ENCODE results near the gene BZW2. TPM values are rescaled to one million over a fixed set of nuclear protein-coding genes. Genes with fewer than 3 reads are reported as not detected.

The BZW2 gene
- polyA plus RNA-seq, 1 experiment = 54.7 TPM

DNA sequence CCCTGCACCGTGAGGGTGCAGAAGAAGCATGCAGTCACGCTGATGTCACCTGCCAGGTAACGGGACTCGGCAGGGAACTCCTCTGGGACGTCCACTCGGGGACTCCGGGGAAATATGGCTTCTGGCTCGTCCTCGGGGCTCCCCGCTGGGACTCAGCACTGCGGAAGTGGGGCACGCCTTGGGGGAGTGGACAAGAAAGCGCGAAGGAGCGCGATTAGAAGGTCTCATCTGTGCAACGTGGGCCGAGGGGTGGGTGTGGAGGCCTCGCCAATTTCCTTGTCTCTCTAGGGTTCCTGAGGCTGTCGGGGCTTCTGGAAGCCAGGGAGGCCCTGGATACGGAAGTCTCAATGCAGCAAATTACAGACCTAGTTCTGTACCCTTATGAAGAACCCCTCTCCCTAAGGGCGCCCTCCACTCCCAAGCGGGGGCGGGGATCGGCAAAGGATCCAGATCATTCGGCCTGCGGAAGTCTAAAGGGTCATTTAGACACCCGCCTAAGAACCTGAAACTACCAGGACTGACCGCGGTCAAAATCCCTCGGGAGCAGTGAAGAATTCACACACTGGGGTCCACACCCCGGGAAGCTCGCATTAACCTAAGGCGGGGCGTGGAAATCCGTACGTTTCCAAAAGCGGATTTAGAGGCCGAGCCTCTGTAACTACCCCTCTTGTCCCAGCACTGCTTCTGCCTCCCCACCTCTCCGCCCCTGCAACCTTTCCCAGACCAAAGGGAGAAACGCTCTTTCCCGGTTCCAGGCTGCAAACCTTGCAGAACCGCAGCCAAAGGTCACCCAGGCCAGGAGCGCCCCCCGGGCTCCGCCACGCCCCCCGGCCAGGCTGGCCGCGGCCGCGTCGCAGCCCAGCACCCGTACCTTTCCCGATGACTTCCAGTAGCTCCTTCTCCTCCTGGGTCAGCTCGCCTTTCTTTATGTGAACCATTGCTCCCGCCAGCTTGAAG lies 1.1 kb upstream of the BZW2 start:
- CTCF ChIA-PET = interaction anchor here (1.2 to 1.4 kb wide), 4 partner anchors 10 to 273 kb away, joined by 3 to 5 read pairs (median 4); no protein-coding TSS in a partner anchor
- TF ChIP-seq, protein P1, sequence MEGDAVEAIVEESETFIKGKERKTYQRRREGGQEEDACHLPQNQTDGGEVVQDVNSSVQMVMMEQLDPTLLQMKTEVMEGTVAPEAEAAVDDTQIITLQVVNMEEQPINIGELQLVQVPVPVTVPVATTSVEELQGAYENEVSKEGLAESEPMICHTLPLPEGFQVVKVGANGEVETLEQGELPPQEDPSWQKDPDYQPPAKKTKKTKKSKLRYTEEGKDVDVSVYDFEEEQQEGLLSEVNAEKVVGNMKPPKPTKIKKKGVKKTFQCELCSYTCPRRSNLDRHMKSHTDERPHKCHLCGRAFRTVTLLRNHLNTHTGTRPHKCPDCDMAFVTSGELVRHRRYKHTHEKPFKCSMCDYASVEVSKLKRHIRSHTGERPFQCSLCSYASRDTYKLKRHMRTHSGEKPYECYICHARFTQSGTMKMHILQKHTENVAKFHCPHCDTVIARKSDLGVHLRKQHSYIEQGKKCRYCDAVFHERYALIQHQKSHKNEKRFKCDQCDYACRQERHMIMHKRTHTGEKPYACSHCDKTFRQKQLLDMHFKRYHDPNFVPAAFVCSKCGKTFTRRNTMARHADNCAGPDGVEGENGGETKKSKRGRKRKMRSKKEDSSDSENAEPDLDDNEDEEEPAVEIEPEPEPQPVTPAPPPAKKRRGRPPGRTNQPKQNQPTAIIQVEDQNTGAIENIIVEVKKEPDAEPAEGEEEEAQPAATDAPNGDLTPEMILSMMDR (IDR thresholded peaks at IDR 0.05; ENCODE audit: insufficient read depth, low read depth, low read length) = no peak
- DNase-seq (ENCODE audit: low read depth) = no peak
- Histone ChIP-seq H3K36me3 (ENCODE audit: control insufficient read depth, insufficient read depth, low read length) (no peaks in the 10 kb centered on the region), H3K27me3 (ENCODE audit: control insufficient read depth, insufficient read depth, low read length) (no peaks in the 10 kb centered on the region), H3K4me3 (ENCODE audit: low read depth, low read length) (peak overlapping the region; percentile 97)
- POLR2A ChIA-PET = interaction anchor here (0.6 kb wide), 1 partner anchor 25 kb away, joined by 3 read pairs; no protein-coding TSS in a partner anchor

- TF ChIP-seq, protein P1 (IDR thresholded peaks at IDR 0.05; ENCODE audit: insufficient read depth, low read depth, low read length) = no peak
- ChIA-PET CTCF (interaction anchor here (1.4 kb wide), 2 partner anchors 8 to 21 kb away, joined by 5 read pairs; no protein-coding TSS in a partner anchor), POLR2A (no interaction called here)
- no peaks in the 10 kb centered on the region for H3K27me3 ChIP-seq (ENCODE audit: control insufficient read depth, insufficient read depth, low read length)
- peak overlapping the region; percentile 97 for H3K4me3 ChIP-seq (ENCODE audit: low read depth, low read length)
- no peaks in the 10 kb centered on the region for H3K36me3 ChIP-seq (ENCODE audit: control insufficient read depth, insufficient read depth, low read length)
- DNase-seq (ENCODE audit: low read depth) = no peak
Observed at GRCh38 chr7:16646472-16647072, 591 bp downstream of the BZW2 start.

GRCh38 chr7:16647435-16647960 lies 1.5 kb downstream of the BZW2 start:
- TF ChIP-seq, protein P1 (IDR thresholded peaks at IDR 0.05; ENCODE audit: insufficient read depth, low read depth, low read length) = no peak
- ChIA-PET CTCF (no interaction called here), POLR2A (no interaction called here)
- peak overlapping the region; percentile 97 for H3K4me3 ChIP-seq (ENCODE audit: low read depth, low read length)
- H3K36me3 ChIP-seq (ENCODE audit: control insufficient read depth, insufficient read depth, low read length) = no peaks in the 10 kb centered on the region
- DNase-seq (ENCODE audit: low read depth) = no peak
- no peaks in the 10 kb centered on the region for H3K27me3 ChIP-seq (ENCODE audit: control insufficient read depth, insufficient read depth, low read length)

DNA sequence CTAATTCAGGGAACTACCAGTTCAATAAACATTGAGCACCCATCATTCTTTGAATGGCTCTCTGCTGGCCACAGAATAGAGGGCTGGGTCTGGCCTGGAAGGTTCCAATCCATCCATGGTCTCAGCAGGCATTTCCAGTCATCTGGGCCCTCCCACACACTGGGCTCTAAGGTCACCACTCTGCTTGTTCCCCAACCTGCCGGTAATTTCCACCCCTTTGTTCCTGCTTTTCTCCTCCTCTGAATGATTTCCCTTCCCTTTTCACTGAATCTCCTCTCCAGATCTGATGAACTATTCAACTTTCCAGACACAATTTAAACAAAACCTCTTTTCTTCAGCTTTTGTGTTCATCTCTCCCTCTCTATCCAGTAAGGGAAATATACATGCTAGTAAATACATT lies 2.6 kb downstream of the BZW2 start:
- DNase-seq (ENCODE audit: low read depth) = no peak
- Histone ChIP-seq H3K27me3 (ENCODE audit: control insufficient read depth, insufficient read depth, low read length) (no peaks in the 10 kb centered on the region), H3K36me3 (ENCODE audit: control insufficient read depth, insufficient read depth, low read length) (no peaks in the 10 kb centered on the region), H3K4me3 (ENCODE audit: low read depth, low read length) (no peak overlapping the region)
- ChIA-PET POLR2A (no interaction called here), CTCF (no interaction called here)
- TF ChIP-seq, protein P1 (IDR thresholded peaks at IDR 0.05; ENCODE audit: insufficient read depth, low read depth, low read length) = no peak

DNA sequence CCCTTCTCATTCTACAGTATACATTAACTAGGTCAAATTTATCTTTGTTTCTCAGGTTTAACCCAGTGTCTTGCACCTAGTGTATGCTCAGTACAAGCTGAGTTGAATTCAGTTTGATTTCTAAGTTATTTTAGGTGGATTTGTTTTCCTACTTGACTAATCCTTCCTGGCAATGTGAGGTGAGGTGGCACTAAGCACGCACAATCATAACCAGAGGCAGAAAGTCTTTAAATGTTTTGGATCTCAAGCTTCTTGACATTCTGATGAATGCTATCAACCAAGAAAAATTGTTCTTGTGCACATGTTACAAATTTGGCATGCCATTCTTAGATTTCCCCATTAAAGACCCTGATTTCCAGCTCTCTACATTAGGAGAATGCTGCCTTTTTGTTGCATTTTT lies 3.2 kb downstream of the BZW2 start:
- POLR2A ChIA-PET = no interaction called here
- no peaks in the 10 kb centered on the region for H3K27me3 ChIP-seq (ENCODE audit: control insufficient read depth, insufficient read depth, low read length)
- CTCF ChIA-PET = no interaction called here
- DNase-seq (ENCODE audit: low read depth) = no peak
- TF ChIP-seq, protein P1 (IDR thresholded peaks at IDR 0.05; ENCODE audit: insufficient read depth, low read depth, low read length) = no peak
- no peak overlapping the region for H3K4me3 ChIP-seq (ENCODE audit: low read depth, low read length)
- H3K36me3 ChIP-seq (ENCODE audit: control insufficient read depth, insufficient read depth, low read length) = no peaks in the 10 kb centered on the region

Measured in BJ (cell line).